AG04450 (cell line): ENCODE results near the gene TBC1D16. TPM values are rescaled to one million over a fixed set of nuclear protein-coding genes. Genes with fewer than 3 reads are reported as not detected.

Source experiments
- CTCF ChIA-PET: fragments of 300-600, 350-600 bp; formaldehyde crosslinking; extraction: SDS; loops from one replicate; lab custom pipeline; 2022; ENCODE audit warnings: antibody characterized with exemption, inconsistent platforms; lab: Charles Lee
- POLR2A ChIA-PET: fragments of 350-600 bp; formaldehyde crosslinking; extraction: SDS; loops from one replicate; lab custom pipeline; 2021; ENCODE audit warnings: antibody characterized with exemption, inconsistent platforms; lab: Yijun Ruan, JAX
- DNase-seq: peaks from one replicate; pipeline ENCODE4 v3.0.0-alpha.2; 2011; ENCODE audit warnings: low read depth, low spot score
- H3K27ac ChIP-seq: one replicate; pipeline ENCODE4 v1.5.1; 2012; ENCODE audit warnings: low read depth, low read length, control low read depth
- H3K27me3 ChIP-seq: one replicate; pipeline ENCODE4 v1.6.0; 2012; ENCODE audit warnings: low read length; ENCODE audit not compliant: control insufficient read depth, insufficient read depth
- H3K4me3 ChIP-seq: 2 replicates; pipeline ENCODE4 v1.5.1; 2011; ENCODE audit warnings: mild to moderate bottlenecking, low read depth, low read length, control low read depth
- H3K9me3 ChIP-seq: 2 replicates; pipeline ENCODE4 v1.5.1; 2012; ENCODE audit warnings: low read length; ENCODE audit not compliant: control insufficient read depth, insufficient read depth
- polyA plus RNA-seq: library from polyadenylated mRNA; depleted of rRNA; stranded (reverse); fragments of >200 nt; gene quantifications from 2 replicates; pipeline ENCODE4 v1.2.3, GENCODE V29; 2011
- TF ChIP-seq, protein P1 (sequence below): IDR thresholded peaks from 2 replicates; pipeline ENCODE4 v1.5.1; 2011; ENCODE audit warnings: low read depth, low read length, control low read depth, inconsistent platforms

Gene TBC1D16
- polyA plus RNA-seq, 1 experiment: 10.9 TPM

DNA sequence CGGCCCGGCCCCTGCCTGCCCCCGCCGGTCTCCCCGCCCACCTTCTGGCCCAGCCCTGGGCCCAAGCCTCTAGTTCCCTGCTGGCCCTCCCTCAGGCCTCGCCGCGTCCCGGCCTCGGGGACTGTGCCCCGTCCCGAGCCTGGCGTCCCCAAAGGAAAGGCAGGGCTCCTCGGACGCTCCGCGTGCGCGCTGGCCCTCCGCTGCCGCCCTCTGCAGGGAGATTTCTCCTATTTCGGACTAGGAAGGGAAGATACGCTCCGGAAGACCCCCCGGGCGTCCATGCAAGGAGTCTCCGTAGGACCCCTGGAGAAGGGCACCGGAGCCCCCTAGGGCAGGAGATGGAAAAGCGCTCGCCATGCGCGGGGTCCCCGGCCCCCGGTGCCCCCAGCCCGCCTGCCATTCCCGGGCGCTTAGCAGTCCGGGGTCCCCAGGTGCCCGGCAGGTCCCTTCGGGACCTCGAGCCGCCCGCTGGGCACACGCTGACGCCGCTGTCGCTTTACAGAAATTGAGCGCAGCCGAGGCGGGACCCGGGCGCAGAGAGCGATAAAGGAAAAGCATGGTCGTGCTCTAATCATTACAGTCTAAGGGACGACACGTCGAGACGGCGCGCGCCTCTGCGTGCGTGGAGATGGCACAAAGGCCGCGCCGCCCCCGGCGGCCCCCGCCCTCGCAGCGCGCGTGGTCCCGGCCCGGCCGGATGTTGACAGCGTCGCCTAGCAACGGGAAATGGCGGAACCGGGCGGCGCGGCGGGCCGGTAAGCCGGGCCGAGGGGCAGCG is 454 bp upstream of the TBC1D16 start, which contains the start of gene CCDC40:
Gene CCDC40 (plus strand): TSS at position 706 of the 778 bp plus-strand sequence. CDS start 21 bp downstream, at position 727.
- Histone ChIP-seq H3K27me3 (no peaks in the 10 kb centered on the region), H3K4me3 (peak within 1 kb of the TSS; percentile 87), H3K9me3 (no peaks in the 10 kb centered on the region), H3K27ac (peak within 1 kb of the TSS; percentile 65)
- TF ChIP-seq, protein P1, sequence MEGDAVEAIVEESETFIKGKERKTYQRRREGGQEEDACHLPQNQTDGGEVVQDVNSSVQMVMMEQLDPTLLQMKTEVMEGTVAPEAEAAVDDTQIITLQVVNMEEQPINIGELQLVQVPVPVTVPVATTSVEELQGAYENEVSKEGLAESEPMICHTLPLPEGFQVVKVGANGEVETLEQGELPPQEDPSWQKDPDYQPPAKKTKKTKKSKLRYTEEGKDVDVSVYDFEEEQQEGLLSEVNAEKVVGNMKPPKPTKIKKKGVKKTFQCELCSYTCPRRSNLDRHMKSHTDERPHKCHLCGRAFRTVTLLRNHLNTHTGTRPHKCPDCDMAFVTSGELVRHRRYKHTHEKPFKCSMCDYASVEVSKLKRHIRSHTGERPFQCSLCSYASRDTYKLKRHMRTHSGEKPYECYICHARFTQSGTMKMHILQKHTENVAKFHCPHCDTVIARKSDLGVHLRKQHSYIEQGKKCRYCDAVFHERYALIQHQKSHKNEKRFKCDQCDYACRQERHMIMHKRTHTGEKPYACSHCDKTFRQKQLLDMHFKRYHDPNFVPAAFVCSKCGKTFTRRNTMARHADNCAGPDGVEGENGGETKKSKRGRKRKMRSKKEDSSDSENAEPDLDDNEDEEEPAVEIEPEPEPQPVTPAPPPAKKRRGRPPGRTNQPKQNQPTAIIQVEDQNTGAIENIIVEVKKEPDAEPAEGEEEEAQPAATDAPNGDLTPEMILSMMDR: no peak
- ChIA-PET CTCF (no interaction called here), POLR2A (no interaction called here)
- no peak for DNase-seq

DNA sequence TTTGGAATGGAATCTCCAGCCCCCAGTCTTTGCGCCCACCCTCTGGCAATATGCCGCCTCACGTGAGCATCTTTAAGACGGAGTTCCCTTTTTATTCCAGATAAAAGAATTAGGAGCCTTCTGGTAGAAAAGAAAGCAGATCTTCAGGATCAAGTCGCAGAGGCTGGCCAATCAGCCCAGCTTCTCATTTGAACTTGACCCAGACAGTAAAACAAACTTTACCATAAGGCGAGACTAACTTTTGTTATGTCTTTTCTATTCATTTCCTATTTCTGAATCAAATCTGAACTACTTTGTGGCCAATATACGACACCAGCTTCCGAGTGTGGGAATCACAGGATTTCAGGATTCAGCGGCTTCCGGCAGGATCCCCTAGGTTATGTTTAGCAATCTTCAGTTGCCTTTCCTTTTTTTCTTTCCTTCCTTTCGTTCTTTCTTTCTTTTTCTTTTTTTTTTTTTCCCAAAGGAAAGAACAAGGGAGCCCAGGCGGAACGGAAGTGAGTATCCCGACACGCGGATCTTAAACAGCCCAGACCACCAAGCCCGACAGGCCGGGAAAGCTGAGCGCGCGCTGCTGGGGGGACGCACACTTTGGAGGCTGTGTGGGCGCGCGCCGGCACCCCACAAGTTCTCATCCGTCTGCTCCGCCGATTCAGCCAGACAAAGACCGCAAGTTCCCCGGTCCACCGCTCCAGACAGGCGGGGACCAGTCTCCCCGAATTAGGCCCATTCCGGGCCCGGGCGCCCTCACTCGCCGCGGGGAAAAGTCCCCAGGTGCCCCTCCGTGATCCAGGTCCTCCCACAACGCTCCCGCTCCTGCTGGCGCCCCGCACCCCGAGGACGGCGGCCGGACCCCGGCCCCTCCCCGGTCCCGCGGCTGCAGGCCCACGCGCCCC is 633 bp downstream of the TBC1D16 start:
- Histone ChIP-seq H3K9me3 (no peaks in the 10 kb centered on the region; the same call in 1 of the 2 replicates), H3K27ac (peak overlapping the region; percentile 65), H3K27me3 (no peaks in the 10 kb centered on the region), H3K4me3 (peak overlapping the region; percentile 76)
- TF ChIP-seq, protein P1: no peak
- CTCF ChIA-PET: interaction anchor here (1.0 kb wide), 1 partner anchor 66 kb away, joined by 4 read pairs; the partner anchor contains the start of gene GAA
- POLR2A ChIA-PET: interaction anchor here (0.7 kb wide), 2 partner anchors 67 to 113 kb away, joined by 4 read pairs; partner anchors contain the start of gene GAA
- no peak for DNase-seq

DNA sequence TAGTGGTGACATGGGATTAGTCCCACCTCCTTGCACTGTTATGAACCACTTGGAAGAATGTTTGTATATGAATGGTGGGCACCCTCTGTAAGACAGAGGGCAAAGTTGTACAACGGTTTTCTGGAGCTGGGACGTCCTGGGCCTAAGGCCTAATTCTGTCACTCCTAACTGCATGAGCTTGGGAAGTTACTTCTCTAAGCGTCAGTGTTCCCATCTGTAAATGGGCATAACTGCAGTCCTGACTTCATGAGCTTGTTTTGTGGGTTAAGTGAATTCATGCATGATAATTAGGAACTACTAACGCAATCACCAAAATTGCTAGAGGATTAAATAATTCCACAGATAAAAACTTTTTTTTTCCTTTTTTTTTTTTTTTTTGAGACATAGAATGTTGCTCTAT is 1.8 kb downstream of the TBC1D16 start:
- H3K27ac ChIP-seq: no peak overlapping the region
- DNase-seq: no peak
- H3K4me3 ChIP-seq: no peak overlapping the region
- no peaks in the 10 kb centered on the region for H3K27me3 ChIP-seq
- CTCF ChIA-PET: interaction anchor here (0.6 to 1.7 kb wide), 5 partner anchors 26 to 189 kb away, joined by 3 to 4 read pairs (median 4); partner anchors contain the start of gene GAA
- no peaks in the 10 kb centered on the region; the same call in 1 of the 2 replicates for H3K9me3 ChIP-seq
- POLR2A ChIA-PET: interaction anchor here (0.5 kb wide), 1 partner anchor 10 kb away, joined by 3 read pairs; no protein-coding TSS in a partner anchor
- TF ChIP-seq, protein P1: no peak

DNA sequence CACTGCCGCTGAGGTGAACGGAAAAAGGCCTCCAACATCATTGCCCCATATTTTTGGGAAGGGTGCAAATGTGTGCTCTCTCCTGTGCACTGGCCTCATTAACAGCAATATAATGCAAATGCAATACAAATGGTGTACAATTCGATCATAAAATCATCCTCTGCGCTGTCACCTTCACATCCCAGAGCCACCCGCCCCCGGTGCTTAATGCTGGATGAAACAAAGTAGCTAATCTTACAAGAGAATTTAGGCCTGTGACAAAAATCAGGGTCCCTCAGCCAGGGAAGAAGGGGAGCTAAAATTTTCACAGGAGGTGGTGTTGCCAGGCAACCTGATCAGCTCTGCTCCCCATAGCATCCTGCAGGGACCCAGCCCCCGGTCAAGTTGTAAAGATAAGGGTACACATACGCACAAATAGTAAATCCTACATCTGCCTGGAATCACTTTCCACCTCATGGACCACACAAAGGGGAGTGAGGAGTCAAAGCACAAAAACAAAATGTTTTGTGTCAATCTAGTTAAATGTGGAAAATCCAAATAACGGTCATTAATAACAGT is 3.0 kb downstream of the TBC1D16 start:
- TF ChIP-seq, protein P1: no peak
- Histone ChIP-seq H3K27ac (no peak overlapping the region), H3K9me3 (no peaks in the 10 kb centered on the region; the same call in 1 of the 2 replicates), H3K27me3 (no peaks in the 10 kb centered on the region), H3K4me3 (no peak overlapping the region)
- ChIA-PET CTCF (interaction anchor here (1.3 to 1.7 kb wide), 2 partner anchors 25 to 188 kb away, joined by 4 read pairs; no protein-coding TSS in a partner anchor), POLR2A (no interaction called here)
- DNase-seq: no peak
